Measurements from ENCODE around the gene SUGCT. TPM values are rescaled to one million over a fixed set of nuclear protein-coding genes. Genes with fewer than 3 reads are reported as not detected.

The SUGCT gene
- polyA plus RNA-seq, 1 of the 3 experiments (the other 2 are of a cell fraction), result 53.7 TPM

- peak; percentile 84 for TF ChIP-seq NFIC (IDR thresholded peaks at IDR 0.05; ENCODE audit: borderline replicate concordance)
- TF ChIP-seq FOXM1 (IDR thresholded peaks at IDR 0.05; ENCODE audit: low read depth), result peak; percentile 98
- TF ChIP-seq FOSL2 (IDR thresholded peaks at IDR 0.05; ENCODE audit: borderline replicate concordance, low read depth), result peak; percentile 52; the same call in 1 of the 2 replicates
- TF ChIP-seq EP300 (IDR thresholded peaks at IDR 0.05; ENCODE audit: borderline replicate concordance in 1 of 2, low read depth in 1 of 2, low read length in 1 of 2), result peak; percentile 98
- TF ChIP-seq SMC3 (IDR thresholded peaks at IDR 0.05; ENCODE audit: low read depth, low read length), result peak; percentile 15; the same call in 1 of the 2 replicates
- TF ChIP-seq SIN3A (IDR thresholded peaks at IDR 0.05; ENCODE audit: borderline replicate concordance, low read depth, low read length), result peak; percentile 80; the same call in 1 of the 2 replicates
- TF ChIP-seq USF1 (IDR thresholded peaks at IDR 0.05; ENCODE audit: borderline replicate concordance, low read depth), result no peak
- peak; percentile 94 for TF ChIP-seq PBX3 (IDR thresholded peaks at IDR 0.05)
- 0 out of 2 replicates have a peak, but pooled peaks have one; percentile 13 for TF ChIP-seq IRF3 (IDR thresholded peaks at IDR 0.05; ENCODE audit: low read depth, low read length)
- no peak; the same call in 1 of the 2 replicates for TF ChIP-seq MXI1 (IDR thresholded peaks at IDR 0.05; ENCODE audit: low read depth, low read length)
- TF ChIP-seq ZBTB33 (IDR thresholded peaks at IDR 0.05; ENCODE audit: borderline replicate concordance, low read depth), result 0 out of 2 replicates have a peak, but pooled peaks have one; percentile 59
- TF ChIP-seq TAF1 (IDR thresholded peaks at IDR 0.05; ENCODE audit: borderline replicate concordance, low read depth, low read length), result peak; percentile 47; the same call in 1 of the 2 replicates
- TF ChIP-seq RAD21 (IDR thresholded peaks at IDR 0.05; ENCODE audit: low read length), result peak; percentile 46; the same call in 1 of the 2 replicates
- peak; percentile 99 for TF ChIP-seq RCOR1 (IDR thresholded peaks at IDR 0.05; ENCODE audit: low read length)
Observed at GRCh38 chr7:40721342-40721949, 586.6 kb downstream of the SUGCT start (continued).

GRCh38 chr7:40722242-40722641 is 587.4 kb downstream of the SUGCT start:
- H3K4me2 ChIP-seq, result peak overlapping the region; percentile 15; the same call in 1 of the 2 replicates
- H3K27me3 ChIP-seq (ENCODE audit: insufficient read depth), result no peaks in the 10 kb centered on the region
- no peaks in the 10 kb centered on the region for H4K20me1 ChIP-seq (ENCODE audit: insufficient read depth)
- peaks cover 20 to 45% of the 10 kb centered on the region in 2 experiments for H3K4me1 ChIP-seq (ENCODE audit: control insufficient read depth in 1 of 2, insufficient read depth in 2 of 2, low read depth in 1 of 2, low read length in 1 of 2)
- peaks cover 0 to 7% of the 10 kb centered on the region in 2 experiments for H3K36me3 ChIP-seq (replicated peaks in 1 of 2; ENCODE audit: control insufficient read depth in 1 of 2, insufficient read depth in 2 of 2, low read length in 1 of 2)
- H3K9me3 ChIP-seq, result no peaks in the 10 kb centered on the region
- peak overlapping the region; percentile 89 to 96 for H3K27ac ChIP-seq (ENCODE audit: low read depth in 2 of 2, low read length in 1 of 2)
- H2AFZ ChIP-seq (ENCODE audit: low read depth), result no peak overlapping the region
- H3K9ac ChIP-seq, result peak overlapping the region; percentile 4; the same call in 1 of the 2 replicates
- H3K79me2 ChIP-seq (ENCODE audit: insufficient read depth), result peaks cover 37% of the 10 kb centered on the region
- H3F3A ChIP-seq (replicated peaks; ENCODE audit: insufficient read depth), result peaks cover 43% of the 10 kb centered on the region
- no peak overlapping the region for H3K4me3 ChIP-seq (ENCODE audit: low read depth in 2 of 2, low read length in 1 of 2)
- DNase-seq, result no peak
- ChIA-PET POLR2A (no interaction called here), CTCF (interaction anchor here (0.8 to 1.4 kb wide), 6 partner anchors 35 to 392 kb away, joined by 3 to 5 read pairs (median 3); no protein-coding TSS in a partner anchor)
- 92% methylated on average over 2 of the region's 2 CpGs for WGBS (ENCODE audit: low lambda C conversion rate)
- TF ChIP-seq USF1 (IDR thresholded peaks at IDR 0.05; ENCODE audit: borderline replicate concordance, low read depth) (no peak), FOXJ3 (CRISPR knock-in tag; IDR thresholded peaks at IDR 0.05) (no peak), USF2 (IDR thresholded peaks at IDR 0.05; ENCODE audit: borderline replicate concordance, low read depth, low read length) (no peak), POLR2AphosphoS5 (IDR thresholded peaks at IDR 0.05; ENCODE audit: low read depth, low read length) (no peak), MXI1 (IDR thresholded peaks at IDR 0.05; ENCODE audit: low read depth, low read length) (no peak), CTCF (IDR thresholded peaks at IDR 0.05) (no peak)
- no peaks in the 10 kb centered on the region for H3K9me2 ChIP-seq

Data from SK-N-SH (cell line).